Stimulated activated CD8-positive, alpha-beta memory T cell treated with anti-CD3 and anti-CD28 coated beads, Interleukin-15, amount 100 ng/mL, for 24 hours (primary cell): Measurements from ENCODE around the gene C17orf113.

Source experiments
- DNase-seq: peaks from one replicate; pipeline ENCODE4 v3.0.0-alpha.2; 2020; ENCODE audit warnings: low read depth

Gene C17orf113

GRCh38 chr17:42050393-42051012 is at the start of gene C17orf113:
Gene C17orf113 (minus strand): TSS chr17:42050601. CDS start chr17:42043376, 7,225 bp downstream.
- DNase-seq: no peak

GRCh38 chr17:42098730-42099399 is 48.5 kb upstream of the C17orf113 start:
- no peak for DNase-seq

GRCh38 chr17:42097691-42098631 is 47.6 kb upstream of the C17orf113 start, which contains the start of gene ZNF385C:
Gene ZNF385C (minus strand): TSS chr17:42098473. CDS start chr17:42063056, 35,417 bp downstream.
- peak; percentile 30 for DNase-seq

GRCh38 chr17:42096360-42097111 is 46.1 kb upstream of the C17orf113 start:
- DNase-seq: no peak

- DNase-seq: no peak
These were observed 44.1 kb upstream of the C17orf113 start for GRCh38 chr17:42094375-42095069.

GRCh38 chr17:42092939-42093338 is 42.5 kb upstream of the C17orf113 start:
- no peak for DNase-seq

GRCh38 chr17:42090964-42091790 is 40.8 kb upstream of the C17orf113 start:
- no peak for DNase-seq

GRCh38 chr17:42088736-42089135 is 38.3 kb upstream of the C17orf113 start:
- no peak for DNase-seq

- no peak for DNase-seq
These were observed 37.6 kb upstream of the C17orf113 start for GRCh38 chr17:42087736-42088705.

GRCh38 chr17:42087042-42087701 is 36.8 kb upstream of the C17orf113 start:
- DNase-seq: no peak

- DNase-seq: no peak
These were observed 31.2 kb upstream of the C17orf113 start for GRCh38 chr17:42081516-42082129.

GRCh38 chr17:42079541-42079940 is 29.1 kb upstream of the C17orf113 start:
- DNase-seq: no peak

GRCh38 chr17:42078396-42079043 is 28.1 kb upstream of the C17orf113 start:
- no peak for DNase-seq

- no peak for DNase-seq
These were observed 27.4 kb upstream of the C17orf113 start for GRCh38 chr17:42077755-42078154.

- DNase-seq: no peak
These were observed 26.6 kb upstream of the C17orf113 start for GRCh38 chr17:42076797-42077559.

- no peak for DNase-seq
These were observed 25.4 kb upstream of the C17orf113 start for GRCh38 chr17:42075789-42076188.
